GM10248 (cell line): Measurements from ENCODE around the gene PSMB10.

ENCODE experiments used
- CTCF ChIA-PET: fragments of 300-600 bp; sonication (Branson Sonifier 250); formaldehyde crosslinking; extraction: SDS; loops from one replicate; lab custom pipeline; 2021; ENCODE audit warnings: antibody characterized with exemption; lab: Yijun Ruan, JAX
- POLR2A ChIA-PET: fragments of 350-650 bp; sonication (Branson Sonifier 250); formaldehyde crosslinking; extraction: SDS; loops from one replicate; lab custom pipeline; 2020; ENCODE audit warnings: antibody characterized with exemption; lab: Yijun Ruan, JAX
- DNase-seq: peaks from one replicate; pipeline ENCODE4 v3.0.0; 2012; ENCODE audit errors: extremely low spot score
- CTCF ChIP-seq: IDR thresholded peaks from 2 replicates; pipeline ENCODE4 v1.5.1; 2012; ENCODE audit warnings: mild to moderate bottlenecking, low read depth; ENCODE audit errors: extremely low read depth, missing control alignments, control extremely low read depth

The PSMB10 gene

GRCh38 chr16:67893743-67894399 lies 42.8 kb downstream of the PSMB10 start:
- ChIA-PET POLR2A (no interaction called here), CTCF (interaction anchor here (1.3 to 4.6 kb wide), 4 partner anchors 10 to 78 kb away, joined by 3 to 53 read pairs (median 7); partner anchors contain the start of gene NRN1L)
- no peak for TF ChIP-seq CTCF
- DNase-seq: no peak

GRCh38 chr16:67892899-67893742 lies 43.5 kb downstream of the PSMB10 start, which contains the start of gene PSKH1:
PSKH1 (plus strand) TSS chr16:67893254; CDS start chr16:67908750, 15,496 bp downstream.
- DNase-seq: peak; percentile 100
- no peak for TF ChIP-seq CTCF
- ChIA-PET CTCF (interaction anchor here (0.8 to 4.6 kb wide), 8 partner anchors 10 to 148 kb away, joined by 3 to 53 read pairs (median 4); partner anchors contain the start of gene NRN1L), POLR2A (interaction anchor here (0.5 to 1.2 kb wide), 6 partner anchors 11 to 36 kb away, joined by 3 to 6 read pairs (median 4); no protein-coding TSS in a partner anchor)

- TF ChIP-seq CTCF: no peak
- no peak for DNase-seq
- CTCF ChIA-PET: interaction anchor here (0.9 to 4.6 kb wide), 7 partner anchors 9 to 149 kb away, joined by 3 to 53 read pairs (median 3); partner anchors contain the start of gene NRN1L
- POLR2A ChIA-PET: interaction anchor here (0.5 to 1.2 kb wide), 3 partner anchors 10 to 36 kb away, joined by 3 to 6 read pairs (median 4); no protein-coding TSS in a partner anchor
Measured at GRCh38 chr16:67892375-67892774, 44.3 kb downstream of the PSMB10 start.

GRCh38 chr16:67888331-67888730 lies 48.3 kb downstream of the PSMB10 start:
- CTCF ChIA-PET: interaction anchor here (1.0 to 2.3 kb wide), 4 partner anchors 12 to 177 kb away, joined by 3 to 10 read pairs (median 4); no protein-coding TSS in a partner anchor
- DNase-seq: no peak
- no peak for TF ChIP-seq CTCF
- POLR2A ChIA-PET: no interaction called here

- POLR2A ChIA-PET: interaction anchor here (0.6 kb wide), 1 partner anchor 154 kb away, joined by 4 read pairs; no protein-coding TSS in a partner anchor
- CTCF ChIA-PET: interaction anchor here (0.9 to 5.7 kb wide), 12 partner anchors 9 to 365 kb away, joined by 3 to 72 read pairs (median 4); partner anchors contain the start of gene EDC4
- no peak for TF ChIP-seq CTCF
- DNase-seq: no peak
Measured at GRCh38 chr16:67886387-67886786, 50.3 kb downstream of the PSMB10 start.

- no peak for TF ChIP-seq CTCF
- ChIA-PET POLR2A (no interaction called here), CTCF (interaction anchor here (0.9 to 5.7 kb wide), 12 partner anchors 9 to 365 kb away, joined by 3 to 72 read pairs (median 4); partner anchors contain the start of gene EDC4)
- no peak for DNase-seq
Measured at GRCh38 chr16:67885976-67886375, 50.7 kb downstream of the PSMB10 start.
